Fibroblast of skin of abdomen (primary cell): ENCODE measurements around the gene DSCAM.
A peak's percentile ranks its signal among the peaks of the same experiment; 100 is the strongest.

Experiments
- DNase-seq: peaks from one replicate; pipeline ENCODE4 v3.0.0-alpha.2; 2013

DSCAM gene

DNA sequence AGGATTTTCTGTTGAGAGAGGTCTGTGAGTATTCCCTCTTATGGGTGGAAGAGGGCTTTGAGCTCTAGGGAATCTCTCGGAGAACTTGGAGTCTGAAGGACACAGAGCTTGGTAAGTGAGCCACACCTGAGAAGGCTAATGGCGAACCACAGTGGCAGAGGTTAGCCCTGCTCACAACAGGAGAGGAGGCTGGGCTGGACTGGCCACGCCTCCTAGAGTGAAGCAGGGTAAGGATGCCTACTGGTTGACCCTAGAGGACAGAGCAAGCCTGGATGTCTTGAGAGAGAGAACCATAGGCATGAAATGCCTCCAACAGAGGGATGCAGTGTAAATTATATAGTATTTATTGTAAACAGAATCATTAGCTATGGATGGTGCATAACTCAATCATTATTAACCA, 747.1 kb downstream of the DSCAM start:
- no peak for DNase-seq

DNA sequence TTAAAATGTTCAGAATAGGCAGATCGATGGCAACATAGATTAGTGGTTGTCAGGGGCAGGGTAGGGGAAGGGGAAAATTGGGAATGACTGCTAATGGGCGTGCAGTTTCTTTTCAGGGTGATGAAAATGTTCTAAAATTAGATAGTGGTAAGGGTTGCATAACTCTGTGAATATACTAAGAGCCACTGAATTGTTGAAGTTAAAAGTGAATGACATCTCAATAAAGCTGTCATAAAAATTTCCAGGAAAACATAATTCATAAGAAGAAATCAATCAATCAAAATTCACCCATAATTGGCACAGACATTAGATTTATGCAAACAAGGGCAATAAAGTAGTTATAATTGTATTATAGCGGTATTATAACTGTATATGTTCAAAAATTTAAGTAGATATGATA, 751.5 kb downstream of the DSCAM start:
- no peak for DNase-seq

DNA sequence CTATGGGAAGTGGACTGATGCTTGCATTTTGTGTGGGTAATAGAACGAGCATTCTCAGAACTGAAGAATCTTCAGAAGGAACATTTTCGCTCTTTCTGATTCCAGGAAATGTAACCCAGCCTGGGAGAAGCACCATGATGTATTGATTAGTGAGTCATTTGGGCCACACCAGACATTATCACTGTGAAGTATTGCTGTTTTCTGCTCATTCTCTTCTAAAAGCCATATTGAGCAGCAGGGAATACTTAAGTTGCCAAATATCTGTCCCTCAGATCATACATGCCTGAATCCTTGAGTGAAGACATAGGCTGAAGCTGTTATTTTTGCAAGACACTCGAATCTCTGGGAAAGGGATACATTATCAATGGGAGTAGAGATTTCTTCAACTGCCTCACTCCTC, 766.6 kb downstream of the DSCAM start:
- DNase-seq = peak; percentile 17

DNA sequence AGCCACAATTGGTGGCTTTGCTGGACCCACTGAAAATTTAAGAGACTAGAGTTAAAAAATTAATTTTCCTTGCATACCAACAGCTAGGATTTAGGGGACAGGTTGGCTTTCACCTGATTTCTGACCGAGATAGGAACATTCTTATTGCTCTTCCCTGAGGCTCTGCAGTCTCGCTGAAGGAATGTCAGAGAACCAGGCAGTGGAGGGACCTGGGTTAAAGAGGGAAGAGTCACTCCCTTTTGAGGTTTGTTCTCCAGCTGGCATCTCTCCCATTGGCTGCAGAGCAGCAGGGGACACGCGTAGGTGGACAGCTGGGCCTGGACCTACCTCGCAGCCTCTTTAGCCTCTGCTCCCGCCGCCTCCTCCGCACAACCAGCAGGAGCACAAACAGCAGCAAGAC, 772.2 kb downstream of the DSCAM start:
- no peak for DNase-seq

DNA sequence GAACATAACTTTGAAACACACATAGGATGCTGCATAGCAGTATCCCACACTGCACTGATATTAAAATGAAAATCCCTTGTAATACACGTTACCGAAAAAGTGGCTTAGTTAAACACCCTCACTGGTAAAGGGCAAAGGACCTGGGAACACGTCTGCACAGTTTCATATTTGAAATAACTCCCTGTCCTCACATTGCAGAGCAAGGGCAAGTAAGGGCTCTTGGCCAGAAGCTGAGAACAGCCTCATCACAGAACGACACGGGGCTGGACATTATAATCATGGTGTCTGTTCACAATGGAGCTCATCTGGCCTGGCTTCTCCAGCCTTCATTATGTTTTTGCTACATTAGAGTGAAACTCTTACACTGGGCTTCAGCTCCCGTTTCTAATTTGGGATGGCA, 772.8 kb downstream of the DSCAM start:
- no peak for DNase-seq

DNA sequence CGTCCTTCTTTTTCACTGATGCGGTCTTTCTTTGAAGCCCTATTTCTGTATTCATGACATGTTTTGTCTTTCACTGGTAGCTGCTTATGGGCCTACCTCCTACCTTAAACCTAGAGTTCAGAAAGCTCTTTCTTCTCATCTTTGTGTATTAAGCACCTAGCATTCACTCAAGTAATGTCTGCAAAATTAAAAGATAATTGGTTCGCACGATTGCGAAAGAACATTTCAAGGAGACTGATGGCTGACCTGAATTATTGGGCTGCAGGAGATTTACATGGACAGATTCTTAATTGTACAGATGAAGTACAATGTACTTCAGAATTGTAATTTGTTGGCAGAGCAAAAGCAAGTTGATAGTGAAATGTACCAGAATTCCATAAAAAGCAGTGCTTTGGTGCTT, 773.3 kb downstream of the DSCAM start:
- DNase-seq = no peak

DNA sequence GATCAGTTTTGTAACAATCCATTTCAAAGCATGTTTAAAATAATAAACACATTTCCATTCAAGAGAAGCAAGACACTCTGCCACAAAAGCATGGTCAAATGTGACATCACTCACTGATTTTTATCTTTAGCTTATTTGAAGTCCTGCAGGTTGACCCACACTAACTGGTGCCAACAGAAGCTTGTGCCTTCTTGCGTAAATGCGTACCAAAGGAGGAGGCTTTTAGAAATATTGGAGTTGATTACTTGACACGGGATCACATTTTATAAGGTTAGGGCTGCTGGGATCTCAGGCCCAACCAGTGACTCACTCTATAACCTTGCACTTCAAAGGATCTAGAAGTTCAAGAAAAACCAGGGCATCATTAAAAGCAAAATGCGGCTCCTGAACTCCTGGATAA, 776.1 kb downstream of the DSCAM start:
- DNase-seq = no peak

DNA sequence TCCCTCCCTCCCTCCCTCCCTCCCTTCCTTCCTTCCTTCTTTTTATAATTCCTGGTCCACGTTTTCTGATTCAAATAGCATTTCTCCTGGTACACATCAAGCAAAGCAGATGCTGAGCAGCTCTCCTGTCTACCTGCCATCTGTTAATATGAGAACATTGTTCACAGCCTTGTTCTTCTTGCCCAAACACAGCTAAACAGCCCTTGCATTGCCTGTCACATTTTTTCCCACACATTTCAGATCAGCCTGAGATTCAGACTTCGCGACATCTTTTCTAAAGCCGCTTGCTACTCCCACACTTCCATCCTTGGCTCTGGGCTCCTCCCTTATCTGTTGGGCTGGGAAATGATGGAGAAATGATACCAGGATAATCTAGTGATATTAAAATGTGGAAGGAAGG, 779.2 kb downstream of the DSCAM start:
- DNase-seq = no peak

DNA sequence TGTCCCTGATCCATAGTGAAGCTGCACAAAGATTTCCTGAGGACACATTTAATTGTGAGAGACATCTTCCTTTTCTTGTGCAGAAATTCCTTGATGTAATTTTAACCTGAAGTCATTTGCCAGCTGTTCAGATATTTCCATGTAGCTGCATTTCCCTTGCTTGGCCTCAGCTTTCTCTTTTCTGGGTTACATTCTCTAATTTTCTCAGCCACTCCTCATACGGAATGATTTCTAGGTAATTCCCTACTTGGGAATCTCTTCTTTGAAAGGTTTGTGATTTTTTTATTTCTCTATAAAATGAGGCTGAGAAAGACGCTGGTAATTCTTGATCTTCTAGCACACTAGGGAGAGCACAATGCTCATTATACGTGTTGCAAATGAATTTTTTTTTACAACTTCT, 780.7 kb downstream of the DSCAM start:
- no peak for DNase-seq

DNA sequence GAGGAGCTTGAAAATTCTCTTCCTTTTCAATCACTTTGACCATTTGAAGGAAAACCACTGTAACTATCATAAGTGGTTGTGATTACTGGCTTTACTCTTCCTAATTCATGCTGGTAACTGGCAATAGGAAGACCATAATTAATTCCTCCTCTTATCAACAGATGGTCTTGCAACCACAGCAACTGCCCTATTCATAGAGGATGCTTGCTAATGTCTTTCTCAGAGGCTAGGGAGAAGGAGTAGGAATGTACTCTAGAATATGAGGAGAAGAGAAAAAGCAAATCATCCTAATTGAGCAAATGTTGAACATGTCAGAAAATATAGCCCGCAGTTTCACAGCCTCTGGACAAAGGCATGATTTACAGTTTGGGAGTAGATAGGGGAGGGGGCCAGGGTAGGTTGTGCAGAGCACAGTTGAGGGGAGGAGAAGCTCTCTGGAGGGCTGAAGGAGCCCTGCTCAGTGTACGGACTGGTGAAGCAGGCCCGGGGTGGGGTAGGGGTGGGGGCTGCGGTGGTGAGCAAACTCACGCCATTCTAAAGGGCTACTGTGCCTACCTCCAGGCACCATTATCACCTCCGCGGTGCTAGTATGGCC, 786.8 kb downstream of the DSCAM start:
- DNase-seq = no peak

DNA sequence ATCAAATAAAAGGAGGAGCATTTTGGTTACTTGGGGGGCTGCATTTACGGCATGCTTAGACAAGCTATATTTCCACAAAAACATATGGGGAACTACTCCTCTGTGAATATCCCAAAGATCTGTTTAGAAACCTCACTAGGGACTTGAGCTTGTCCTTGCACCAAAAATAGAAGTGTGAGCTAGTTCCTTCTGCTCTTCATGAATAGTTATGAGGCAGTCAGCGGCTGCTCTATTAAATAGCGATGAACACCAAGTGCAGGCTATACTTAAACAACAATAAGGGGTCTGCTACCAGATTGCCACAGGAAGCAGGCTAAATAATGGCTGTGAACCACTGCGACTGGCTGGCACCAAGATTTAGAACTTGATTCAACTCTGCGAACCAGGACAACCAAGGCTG, 789.6 kb downstream of the DSCAM start:
- no peak for DNase-seq

DNA sequence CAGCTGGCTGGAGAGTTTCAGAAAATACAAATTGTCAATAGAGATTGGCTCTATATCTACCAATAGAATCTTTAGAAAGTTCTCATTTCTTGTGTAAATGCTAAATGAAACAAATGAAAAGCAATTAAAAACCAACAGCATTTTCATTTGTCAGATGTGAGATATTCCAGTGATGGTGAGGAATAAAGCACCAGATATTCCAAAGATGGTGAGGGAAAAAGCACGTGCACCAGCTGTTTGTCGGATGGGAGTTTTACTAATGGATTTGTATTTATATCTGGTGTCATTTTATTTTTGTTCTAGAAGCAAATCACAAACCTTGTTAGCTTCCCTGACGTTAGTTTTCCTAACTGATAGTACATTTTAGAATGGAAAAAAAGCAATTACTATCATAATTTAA, 790.9 kb downstream of the DSCAM start:
- DNase-seq = no peak

DNA sequence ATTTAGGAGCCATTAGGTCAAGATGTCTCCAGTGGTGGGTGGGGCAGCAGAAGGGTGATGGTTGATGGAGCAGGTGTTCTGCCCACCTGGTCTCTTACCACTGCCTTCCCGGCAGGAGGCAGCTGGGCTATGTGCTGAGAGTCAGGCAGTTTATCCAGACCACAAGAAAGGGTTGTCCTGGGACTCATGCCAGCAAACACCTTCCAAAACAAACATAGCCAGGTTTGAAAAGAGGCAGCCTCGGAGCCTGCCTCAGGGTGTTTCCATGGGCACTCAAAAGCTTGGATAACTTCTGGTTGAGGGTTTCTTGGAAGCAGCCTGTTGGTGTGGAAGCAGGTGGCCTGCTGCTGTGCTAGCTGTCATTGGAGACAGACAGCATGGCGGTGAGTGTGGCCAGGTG, 792.6 kb downstream of the DSCAM start:
- DNase-seq = no peak

DNA sequence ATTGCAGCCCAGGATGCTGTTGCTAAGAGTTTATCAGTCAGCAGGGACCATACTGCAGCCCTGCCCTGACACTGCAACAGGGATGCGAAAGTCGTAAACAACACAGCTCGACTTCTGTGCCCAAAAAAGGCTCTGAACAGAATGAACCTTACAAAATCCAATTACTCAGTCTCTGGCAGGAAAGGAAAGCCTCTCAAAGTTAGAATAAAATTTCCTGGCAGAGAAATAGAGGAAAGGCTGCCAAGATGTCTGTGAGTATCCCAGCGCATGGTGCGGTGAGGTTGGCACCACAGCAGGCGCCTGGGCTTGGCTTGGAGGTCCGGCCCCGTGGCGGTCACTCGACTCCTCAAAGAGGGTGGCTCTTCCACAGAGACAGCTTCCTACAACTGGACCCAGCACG, 794.0 kb downstream of the DSCAM start:
- DNase-seq = no peak

DNA sequence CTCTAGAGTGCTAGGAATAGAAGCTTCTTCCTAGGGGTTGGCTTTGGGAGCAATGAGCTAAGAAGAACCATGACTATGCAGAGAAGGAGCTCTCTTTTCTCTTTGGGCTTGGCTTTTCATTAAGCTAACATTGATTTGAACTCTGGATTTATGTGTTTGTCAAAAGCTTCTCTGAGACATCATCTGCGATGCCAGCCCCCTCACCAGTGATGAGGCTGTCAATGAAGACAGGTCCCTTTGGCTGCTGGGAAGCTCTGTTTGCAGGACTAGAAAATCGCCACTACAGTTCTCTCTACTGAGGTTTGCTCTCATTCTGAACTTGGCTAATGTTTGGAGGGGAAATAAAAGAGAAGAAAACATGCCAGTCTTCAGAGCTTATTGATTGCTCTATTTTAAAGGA, 794.7 kb downstream of the DSCAM start:
- DNase-seq = no peak

DNA sequence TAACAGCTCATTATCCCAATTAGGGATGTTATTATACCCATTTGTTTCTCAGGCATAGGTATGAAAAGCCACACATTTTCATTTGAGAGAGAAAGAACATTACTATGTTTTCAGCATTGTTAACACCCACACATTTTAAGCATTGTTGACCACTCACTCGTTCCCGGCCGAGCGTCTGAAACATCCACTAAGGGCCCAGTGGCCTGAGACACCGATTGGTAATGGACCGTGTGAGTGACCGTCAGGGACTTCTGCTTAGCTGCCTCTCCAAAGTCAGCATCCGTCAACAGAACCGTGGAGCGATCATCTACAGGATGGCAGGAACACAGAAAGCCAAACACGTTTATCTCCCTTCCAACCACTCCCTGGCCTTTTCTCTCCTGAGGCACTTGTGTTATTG, 795.2 kb downstream of the DSCAM start:
- no peak for DNase-seq

DNA sequence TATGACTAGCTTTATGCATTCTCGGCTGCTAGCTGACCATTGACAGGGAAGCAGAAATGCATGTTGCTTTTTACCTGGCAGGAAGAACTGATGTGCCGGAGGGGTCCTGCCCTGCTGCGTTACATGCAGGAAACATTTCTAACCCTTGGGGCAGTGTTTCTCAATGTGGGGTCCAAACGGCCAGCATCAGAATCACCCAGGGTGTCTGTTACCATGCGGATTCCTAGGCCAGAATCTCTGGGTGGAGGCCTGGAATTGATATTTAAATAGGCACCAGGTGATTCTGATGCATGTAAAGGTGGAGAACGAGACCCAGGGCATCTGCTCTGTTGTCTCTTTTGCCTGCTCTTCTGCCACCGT, 797.0 kb downstream of the DSCAM start:
- DNase-seq = no peak

DNA sequence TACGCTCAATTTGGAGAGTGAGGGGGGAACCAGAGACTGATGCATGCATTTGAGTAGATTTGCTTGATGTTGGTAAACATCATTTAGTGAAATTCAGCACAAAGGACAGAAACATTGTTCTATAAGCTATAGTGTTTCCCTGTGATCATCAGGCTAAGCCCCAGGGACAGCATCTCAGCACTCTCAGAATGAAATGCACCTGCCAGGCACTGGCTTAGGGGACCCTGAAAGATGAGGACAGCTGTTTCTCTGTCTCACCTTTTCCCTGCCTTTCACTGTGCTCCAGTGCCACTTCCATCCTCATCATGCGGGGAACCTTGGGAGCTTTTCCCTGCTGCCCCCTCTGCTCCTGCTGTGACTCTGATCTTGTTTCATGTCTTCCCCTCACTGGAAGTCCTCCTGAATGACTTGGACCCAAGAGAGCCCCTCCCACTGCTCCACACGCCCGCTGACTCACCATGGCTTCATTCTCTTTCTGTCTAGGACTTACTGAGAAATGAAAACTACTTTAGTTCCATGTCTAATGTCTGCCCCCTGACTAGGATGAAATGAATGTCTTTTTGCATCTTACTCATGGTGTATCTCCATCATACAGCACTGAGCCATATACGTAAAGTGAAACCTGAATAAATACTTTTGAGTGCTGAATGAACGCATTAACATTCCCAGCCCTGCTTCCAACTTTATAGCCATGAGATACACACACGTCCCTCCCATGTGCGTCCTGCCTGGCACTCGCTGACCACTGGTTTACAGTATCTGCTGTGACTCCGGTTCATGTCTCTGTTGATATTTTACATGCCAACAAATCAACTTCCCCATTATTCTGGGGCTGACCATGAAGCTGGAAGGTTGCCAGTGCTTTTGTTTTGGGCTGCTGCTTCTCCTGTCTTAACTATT, 797.7 kb downstream of the DSCAM start:
- DNase-seq = peak; percentile 84

DNA sequence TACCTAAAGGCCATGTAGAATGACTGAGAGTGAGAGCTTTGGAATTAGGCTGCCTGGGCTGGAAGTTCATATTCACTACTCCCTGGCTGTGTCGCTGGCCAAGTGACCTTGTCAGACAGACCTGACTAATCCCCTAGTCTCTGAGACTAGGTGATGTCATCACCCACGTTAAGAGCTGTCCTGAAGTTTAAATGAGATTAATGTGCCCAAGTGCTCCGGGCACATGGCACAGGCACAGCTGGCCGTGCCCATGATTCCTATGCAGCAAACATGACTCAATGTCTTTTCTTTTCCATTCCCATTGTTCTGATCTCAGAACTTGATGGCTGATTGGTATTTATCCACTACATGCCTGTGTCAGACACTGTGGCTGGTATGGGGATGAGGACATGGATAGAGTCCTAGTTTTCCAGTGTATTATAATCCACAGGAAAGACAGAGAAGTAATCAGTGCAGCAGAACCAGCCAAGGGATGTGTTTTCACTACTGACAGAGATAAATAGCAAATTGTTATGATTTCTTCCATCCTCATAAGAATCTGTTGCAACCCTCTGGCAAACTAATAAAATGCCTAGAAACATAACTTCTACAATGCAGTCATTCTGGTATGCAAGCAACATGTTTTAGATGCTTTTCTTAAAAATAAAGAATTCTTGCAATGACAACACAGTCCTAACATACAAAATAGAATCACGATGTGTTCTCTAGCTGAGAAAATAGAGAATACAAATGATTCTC, 798.8 kb downstream of the DSCAM start:
- DNase-seq = peak; percentile 40

DNA sequence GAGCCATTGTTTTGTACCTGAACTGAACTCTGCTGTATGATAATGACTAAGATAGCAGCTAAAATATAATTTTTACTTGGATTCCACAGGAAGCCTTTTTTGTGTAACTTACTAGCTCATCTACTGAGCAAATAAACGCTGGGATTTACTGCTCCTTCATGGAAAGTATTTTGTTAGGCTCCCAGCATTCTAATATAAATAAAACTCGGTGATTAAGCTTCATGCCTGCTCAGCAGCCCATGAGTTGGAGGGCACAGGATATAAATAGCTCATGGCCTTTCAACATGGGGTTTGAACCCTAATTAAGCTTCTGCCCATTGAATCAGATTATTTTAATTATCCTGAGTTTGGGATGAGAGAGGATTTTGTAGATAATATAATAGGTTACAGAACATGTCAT, 799.7 kb downstream of the DSCAM start:
- DNase-seq = no peak

DNA sequence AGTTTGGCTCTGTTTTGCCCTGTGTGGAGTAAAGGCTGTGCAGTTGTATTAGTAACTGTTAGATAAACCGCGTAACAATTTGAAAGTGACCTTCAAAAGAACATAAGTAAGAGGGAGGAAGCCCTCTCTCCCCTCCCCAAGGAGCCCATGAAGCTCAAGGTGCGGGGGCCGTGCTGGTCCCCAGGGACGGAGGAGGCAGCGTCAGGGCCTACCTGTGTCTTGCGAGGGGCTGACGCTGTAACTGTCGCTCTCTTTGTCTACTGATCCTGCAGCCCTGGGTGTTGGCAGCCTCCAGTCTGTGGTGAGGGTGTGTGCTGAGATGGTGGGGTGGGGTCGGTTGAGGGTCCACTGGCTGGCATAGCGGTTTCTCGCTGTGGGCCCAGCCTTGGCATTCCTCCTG, 803.1 kb downstream of the DSCAM start:
- DNase-seq = no peak

DNA sequence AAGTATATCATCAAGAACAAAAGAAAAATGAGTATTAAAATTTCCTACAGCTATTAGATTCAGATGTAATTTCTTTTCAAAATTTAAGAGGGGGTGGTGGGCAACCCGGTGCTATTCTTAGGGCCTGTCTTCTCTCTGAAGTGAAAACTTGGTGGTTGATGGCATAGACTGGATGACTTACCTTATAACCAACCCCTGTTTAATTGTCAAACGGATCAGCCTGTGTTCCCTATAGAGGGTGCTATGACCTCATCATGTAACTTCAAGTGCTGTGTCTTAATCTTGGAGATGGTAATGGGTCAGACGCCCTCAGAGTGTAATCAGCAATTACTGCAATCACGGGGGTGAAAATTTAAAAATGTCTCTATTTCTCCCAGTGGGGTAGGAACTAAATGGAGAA, 803.5 kb downstream of the DSCAM start:
- no peak for DNase-seq

DNA sequence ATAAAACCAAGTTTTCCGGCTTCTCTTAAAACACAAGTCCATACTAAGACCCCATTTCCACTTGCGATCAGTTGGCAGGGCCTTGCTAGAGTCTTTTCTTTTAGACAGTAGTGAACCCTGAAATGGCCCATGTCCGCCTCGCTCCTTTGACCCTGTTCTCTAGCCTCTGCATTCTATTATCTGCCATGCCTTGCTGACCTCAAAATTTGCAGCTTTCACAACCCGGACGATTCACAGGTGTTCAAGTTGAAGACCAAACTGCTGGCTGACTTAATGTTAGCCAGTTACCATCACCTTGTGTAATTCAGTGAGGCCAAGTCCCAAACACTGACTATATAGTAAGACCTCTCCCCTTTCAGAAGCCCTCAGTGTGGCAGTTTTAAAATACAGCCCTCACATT, 805.5 kb downstream of the DSCAM start:
- no peak for DNase-seq
